Transverse colon (tissue), 4 donors: ENCODE results near the gene RHOV.

Experiments
- CTCF ChIP-seq, 5 experiments: fragments of 200-600 bp in 3 of 5; fragments of 450-650 bp in 2 of 5; sonication (generic) in 3 of 5; IDR thresholded peaks; 1 replicate in 2 of 5; 2 replicates in 3 of 5; pipeline ENCODE4 v1.5.1; 2016 to 2017; ENCODE audit warnings: antibody characterized with exemption in 5 of 5, inconsistent platforms in 3 of 5, mild to moderate bottlenecking in 2 of 5, moderate library complexity in 1 of 5
- EP300 ChIP-seq: sonication (generic); formaldehyde crosslinking; IDR thresholded peaks from one replicate; pipeline ENCODE4 v1.6.1; 2017; ENCODE audit warnings: antibody characterized with exemption, low read depth
- POLR2A ChIP-seq: fragments of 450-650 bp; IDR thresholded peaks from one replicate; pipeline ENCODE4 v1.6.1; 2016; ENCODE audit warnings: antibody characterized with exemption, mild to moderate bottlenecking, moderate library complexity
- POLR2AphosphoS5 ChIP-seq, 3 donors: sonication (generic); formaldehyde crosslinking; IDR thresholded peaks; one replicate each; pipeline ENCODE4 v1.6.1; 2016; ENCODE audit warnings: antibody characterized with exemption in 3 of 3

- TF ChIP-seq CTCF (IDR thresholded peaks at IDR 0.05) (no peak), POLR2A (no peak), EP300 (no peak), POLR2AphosphoS5 (IDR thresholded peaks at IDR 0.05) (no peak)
Observed at GRCh38 chr15:40908095-40908494, 34.1 kb upstream of the RHOV start.
